Vagina (tissue), 2 donors: ENCODE results near the gene BORCS8.

Experiments used
- CTCF ChIP-seq, 3 experiments: fragments of 450-650 bp in 2 of 3; fragments of 200-600 bp in 1 of 3; sonication (generic) in 1 of 3; IDR thresholded peaks; one replicate each; pipeline ENCODE4 v1.5.1; 2017 to 2019; ENCODE audit warnings: antibody characterized with exemption in 3 of 3, mild to moderate bottlenecking in 2 of 3, moderate library complexity in 2 of 3
- POLR2A ChIP-seq, 2 donors: fragments of 450-650 bp; IDR thresholded peaks; one replicate each; pipeline ENCODE4 v1.6.1; 2017; ENCODE audit warnings: antibody characterized with exemption in 2 of 2, mild to moderate bottlenecking in 2 of 2, moderate library complexity in 2 of 2
- POLR2AphosphoS5 ChIP-seq, 2 donors: sonication (generic); formaldehyde crosslinking; IDR thresholded peaks; one replicate each; pipeline ENCODE4 v1.9.0; 2017; ENCODE audit warnings: antibody characterized with exemption in 2 of 2, mild to moderate bottlenecking in 2 of 2, low read depth in 1 of 2; ENCODE audit not compliant: insufficient read depth in 1 of 2

GRCh38 chr19:19186742-19187141, 5.2 kb downstream of the BORCS8 start:
- no peak for TF ChIP-seq CTCF (IDR thresholded peaks at IDR 0.05)
- no peak for TF ChIP-seq POLR2A (IDR thresholded peaks at IDR 0.05)
- no peak for TF ChIP-seq POLR2AphosphoS5 (IDR thresholded peaks at IDR 0.05; ENCODE audit: insufficient read depth in 1 of 2, low read depth in 1 of 2)
